Measurements from ENCODE around the gene SMIM31.

The SMIM31 gene

DNA sequence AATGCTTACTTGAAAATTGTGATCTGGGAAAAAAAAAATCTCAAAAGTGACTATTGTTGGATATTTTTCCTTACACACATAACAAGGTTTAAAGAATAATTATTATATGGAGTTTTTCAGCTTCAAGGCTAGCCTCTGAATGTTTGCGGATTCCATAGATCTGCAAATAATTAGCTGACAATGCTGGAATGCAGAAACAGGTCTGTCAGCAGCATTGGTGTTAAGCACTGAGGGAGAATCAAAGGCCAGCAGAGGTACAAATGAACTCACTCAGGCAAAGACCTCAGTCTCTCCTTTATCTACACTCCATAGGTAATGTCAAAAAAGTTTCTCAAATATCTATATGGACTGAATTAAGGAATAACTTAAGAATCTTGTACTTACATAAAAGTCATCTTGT lies 35.1 kb downstream of the SMIM31 start:
- no peak for DNase-seq

DNA sequence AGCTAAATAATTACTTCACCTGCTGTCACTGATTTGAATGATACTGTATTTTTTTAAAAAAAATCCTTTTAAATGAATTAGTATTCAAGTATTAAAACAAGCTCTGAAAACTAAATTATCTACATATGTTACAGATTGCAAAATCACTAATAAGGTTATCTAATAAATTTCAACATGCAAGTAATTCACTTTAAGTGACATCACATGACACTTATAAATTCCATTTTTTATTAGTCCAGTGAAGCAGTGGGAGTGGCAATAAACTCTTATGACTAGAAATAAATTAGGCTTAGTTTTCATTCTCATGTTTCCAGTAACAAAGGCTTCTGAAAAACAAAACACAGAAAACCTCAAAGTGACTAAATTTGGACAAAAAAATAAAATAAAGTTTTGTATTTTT lies 36.3 kb downstream of the SMIM31 start:
- DNase-seq = no peak

DNA sequence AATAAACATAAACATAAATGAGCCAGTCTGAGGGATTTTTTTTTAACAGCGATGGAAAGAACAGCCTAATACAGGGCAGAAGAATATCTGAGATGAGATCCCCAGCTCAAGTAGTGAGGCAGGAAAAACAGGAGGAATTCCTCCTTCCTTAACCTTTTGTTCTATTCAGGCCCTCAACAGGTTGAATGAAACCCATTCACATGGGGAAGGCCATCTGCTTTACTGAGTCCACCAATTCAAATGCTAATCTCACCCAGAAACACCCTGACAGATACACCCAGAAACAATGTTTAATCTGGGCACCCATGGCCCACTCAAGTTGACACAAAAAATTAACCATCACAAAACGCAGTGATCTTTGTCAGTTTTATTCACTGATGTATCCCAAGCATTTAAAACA lies 45.5 kb downstream of the SMIM31 start:
- DNase-seq = no peak

DNA sequence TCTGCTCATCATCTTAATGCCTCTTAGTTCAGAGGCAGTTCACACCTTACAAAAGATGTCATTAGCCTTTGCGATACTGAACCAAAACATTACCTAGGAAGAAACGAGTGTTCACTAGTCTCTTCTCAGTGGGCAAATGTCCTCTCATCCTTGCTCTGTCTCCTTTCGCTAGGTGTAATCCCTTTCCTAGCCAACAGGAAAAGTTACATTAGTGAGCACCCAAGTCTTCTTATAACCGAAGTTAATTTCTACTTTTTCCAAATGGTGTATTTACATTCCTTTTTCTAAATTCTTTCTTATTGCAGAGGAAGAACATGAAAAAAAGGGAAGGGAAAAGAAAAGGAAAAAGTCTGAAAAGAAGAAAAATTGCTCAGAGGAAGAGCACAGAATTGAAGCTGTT lies 46.9 kb downstream of the SMIM31 start:
- no peak for DNase-seq

DNA sequence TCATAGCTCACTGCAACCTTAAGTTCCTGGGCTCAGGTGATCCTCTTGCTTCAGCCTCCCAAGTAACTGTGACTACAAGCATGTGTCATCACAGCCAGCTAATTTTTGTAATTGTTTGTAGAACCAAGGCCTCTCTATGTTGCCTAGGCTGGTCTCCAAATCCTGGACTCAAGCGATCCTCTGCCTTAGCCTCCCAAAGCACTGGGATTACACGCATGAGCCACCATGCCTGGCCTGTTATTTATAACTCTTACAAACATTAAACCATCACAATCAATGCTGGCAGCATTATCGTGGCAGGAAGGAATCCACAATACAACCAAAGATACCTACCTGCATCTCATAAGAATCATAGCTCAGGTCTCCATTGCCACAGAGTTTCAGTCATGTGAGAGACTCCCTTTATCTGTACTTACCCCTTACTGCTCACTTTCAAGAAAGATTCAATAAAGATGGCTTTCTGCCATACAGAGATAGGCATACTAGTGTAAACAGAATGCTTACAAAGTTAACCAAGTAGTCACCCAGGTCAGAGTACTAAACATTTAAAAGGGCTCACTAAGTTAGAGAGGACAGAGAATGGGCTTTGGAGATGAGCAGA lies 48.5 kb downstream of the SMIM31 start:
- no peak for DNase-seq

DNA sequence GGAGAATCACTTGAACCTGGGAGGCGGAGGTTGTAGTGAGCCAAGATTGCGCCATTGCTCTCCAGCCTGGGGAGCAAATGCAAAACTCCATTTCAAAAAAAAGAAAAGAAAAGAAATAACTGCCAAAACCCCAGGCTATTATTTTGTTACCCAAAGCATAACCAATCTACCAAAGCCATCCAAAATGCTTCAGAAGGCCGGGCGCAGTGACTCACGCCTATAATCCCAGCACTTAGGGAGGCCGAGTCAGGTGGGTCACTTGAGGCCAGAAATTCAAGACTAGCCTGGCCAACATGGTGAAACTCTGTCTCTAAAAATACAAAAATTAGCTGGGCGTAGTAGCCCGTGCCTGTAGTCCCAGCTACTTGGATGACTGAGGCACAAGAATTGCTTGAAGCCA lies 49.8 kb downstream of the SMIM31 start:
- no peak for DNase-seq

DNA sequence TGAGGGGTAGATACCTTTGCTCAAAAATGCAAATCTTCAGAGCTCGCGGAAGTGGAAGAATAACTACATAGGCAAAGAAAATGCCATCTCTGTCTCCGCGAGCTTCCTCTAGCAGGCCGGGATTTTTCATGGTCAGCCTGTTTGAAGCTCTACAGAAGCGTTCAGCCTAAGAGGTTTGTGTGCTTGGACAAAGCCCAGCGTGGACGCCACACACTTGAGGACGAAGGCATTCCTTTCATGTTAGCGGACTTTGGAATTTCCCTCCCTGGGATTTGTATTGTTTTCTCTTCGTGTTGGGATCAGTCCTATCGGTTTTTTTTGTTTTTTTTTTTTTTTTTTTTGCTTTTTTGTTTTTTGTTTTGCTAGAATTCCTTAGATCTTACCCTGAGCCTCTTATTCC lies 53.7 kb downstream of the SMIM31 start:
- no peak for DNase-seq

DNA sequence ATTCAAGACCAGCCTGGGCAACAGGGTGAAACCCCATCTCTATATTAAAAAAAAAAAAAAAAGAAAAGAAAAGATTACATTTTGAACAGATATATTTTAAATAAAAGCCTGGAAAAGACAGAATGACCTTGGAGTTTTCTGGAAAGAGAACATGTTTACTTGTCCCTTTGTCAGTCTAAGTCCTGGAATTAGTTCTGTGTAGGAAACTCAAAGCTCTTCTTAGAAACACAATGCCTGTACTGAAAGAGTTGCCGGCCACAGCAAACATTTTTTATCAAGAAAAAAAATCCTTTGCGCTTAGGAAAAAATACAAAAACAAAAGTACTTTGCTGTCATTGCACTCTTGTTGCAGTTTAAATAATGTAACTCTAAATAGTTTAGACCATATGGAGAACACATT lies 59.6 kb downstream of the SMIM31 start:
- no peak for DNase-seq

DNA sequence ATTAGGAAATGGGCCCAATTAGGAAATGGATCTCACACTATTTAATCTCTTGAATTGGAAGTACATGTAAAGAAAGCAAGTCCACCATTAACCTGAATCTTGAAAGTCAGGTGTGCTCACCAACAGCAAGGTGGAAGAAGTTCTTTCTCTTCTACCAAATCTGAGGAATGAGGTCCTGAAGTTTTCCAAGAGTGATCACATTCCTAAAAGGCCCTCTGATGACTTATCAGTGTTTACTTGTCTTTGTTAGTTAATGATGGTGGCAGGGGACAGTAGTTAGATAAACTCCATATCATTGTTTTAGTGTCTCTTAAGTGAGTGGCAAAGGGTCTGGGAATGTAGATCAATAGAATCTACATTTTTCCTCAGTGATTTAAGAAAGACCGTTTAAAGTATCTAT lies 61.8 kb downstream of the SMIM31 start:
- DNase-seq = no peak

DNA sequence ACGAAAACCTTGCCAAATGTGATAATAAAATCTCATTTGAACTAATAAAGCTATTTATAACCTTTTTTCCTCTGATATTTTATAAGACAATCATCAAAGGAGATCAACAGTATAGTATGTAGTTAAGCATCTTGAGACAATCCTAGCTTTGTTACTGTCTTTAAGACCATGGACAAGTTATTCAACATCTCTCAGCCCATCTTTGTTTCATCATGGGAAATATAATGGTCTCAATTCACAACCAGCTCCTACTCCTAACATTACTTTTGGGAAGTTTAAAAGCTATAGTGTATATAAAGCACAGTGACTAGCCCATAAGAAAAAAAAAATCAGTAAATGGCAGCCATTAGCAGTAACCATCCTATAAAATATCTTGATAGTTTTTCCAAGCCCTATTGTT lies 65.4 kb downstream of the SMIM31 start:
- DNase-seq = no peak

DNA sequence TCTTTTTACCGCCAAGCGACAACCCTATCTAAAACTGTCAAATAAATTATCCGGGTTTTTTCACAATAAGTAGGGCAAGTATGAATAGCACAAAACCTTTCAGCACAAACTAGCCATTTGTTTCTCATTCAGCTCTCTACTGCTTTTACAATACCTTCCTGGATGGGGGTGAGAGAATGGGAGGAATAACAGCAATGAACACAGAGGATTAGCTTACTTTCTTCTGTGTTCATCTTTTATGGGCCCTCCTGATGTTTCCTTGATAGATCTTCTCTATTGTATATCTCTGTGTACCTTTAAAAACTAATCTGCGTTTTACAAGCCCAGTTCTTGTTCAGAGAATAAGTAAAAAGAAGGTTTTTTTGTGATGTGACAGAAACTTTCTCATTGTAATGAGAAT lies 67.8 kb downstream of the SMIM31 start:
- no peak for DNase-seq

DNA sequence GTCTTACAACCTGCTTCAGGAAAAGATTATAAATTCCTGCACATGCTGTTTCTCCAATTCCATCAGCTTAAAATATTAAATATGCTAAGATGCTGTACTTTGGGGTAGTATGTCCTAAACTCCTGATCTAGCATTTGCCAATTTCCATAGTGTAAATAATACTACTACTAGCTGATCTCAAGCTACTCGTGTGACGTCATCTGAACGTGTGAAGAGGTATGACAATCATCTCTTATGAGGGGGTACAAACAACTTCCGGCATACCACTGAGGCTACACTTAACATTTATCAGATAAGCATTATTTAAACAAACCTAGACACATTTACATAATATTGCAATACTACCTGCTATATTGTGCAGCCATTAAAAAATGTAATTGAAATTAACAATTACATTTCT lies 70.7 kb downstream of the SMIM31 start:
- DNase-seq = no peak

DNA sequence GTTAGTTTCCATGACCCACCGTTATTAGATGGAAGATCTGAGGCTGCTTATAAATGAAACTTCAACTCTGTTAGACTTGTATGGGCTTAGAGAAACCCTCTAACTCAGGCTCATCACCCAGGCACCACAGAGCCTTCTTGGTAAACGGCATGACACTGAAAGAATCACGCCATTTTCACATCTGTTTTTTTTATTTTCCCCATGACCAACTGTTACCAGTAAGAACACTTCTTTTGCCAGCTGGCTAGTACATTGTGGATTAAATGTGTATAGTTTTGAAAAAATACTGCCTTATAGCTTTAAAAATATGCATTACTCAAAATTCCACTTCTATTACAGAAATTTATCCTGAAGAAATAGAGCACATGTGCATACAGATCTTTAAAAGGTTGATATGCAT lies 75.0 kb downstream of the SMIM31 start:
- DNase-seq = no peak

DNA sequence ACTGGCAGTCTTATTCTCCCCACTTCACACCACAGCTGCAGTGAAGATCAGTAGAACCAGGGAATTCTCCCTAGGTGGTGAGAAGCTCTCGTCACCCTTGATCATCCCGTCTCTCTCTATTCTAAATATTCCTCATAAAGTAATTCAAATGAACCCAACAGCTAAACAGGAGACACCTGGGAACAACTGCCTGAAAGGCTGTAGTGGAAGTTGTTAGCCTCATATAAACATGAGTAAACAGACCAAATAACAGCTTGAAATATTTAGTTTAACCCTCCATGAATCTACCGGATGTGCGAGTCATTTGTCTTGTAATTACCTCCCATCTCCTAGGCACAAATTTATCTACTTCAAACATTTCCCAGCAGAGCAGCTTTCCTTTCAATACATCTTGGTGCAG lies 92.6 kb downstream of the SMIM31 start:
- no peak for DNase-seq

DNA sequence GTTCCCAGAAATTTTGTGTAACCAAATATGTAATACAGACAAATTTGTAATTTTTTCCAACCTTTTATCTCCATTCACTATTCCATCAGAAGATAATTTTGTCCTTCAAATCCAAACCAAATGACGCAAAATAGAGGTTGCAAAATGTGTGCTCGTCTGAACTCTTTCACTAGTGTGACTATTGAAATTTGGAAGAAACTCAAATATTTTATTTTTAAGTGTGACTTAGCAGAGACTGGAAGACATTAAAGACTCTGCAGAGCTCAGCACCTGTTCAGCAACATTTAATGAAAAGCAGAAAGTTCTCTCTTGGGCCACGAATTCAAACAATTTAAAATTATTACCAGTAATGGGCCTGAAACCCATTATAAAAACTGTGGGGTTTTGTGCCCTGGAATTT lies 93.1 kb downstream of the SMIM31 start:
- DNase-seq = no peak

DNA sequence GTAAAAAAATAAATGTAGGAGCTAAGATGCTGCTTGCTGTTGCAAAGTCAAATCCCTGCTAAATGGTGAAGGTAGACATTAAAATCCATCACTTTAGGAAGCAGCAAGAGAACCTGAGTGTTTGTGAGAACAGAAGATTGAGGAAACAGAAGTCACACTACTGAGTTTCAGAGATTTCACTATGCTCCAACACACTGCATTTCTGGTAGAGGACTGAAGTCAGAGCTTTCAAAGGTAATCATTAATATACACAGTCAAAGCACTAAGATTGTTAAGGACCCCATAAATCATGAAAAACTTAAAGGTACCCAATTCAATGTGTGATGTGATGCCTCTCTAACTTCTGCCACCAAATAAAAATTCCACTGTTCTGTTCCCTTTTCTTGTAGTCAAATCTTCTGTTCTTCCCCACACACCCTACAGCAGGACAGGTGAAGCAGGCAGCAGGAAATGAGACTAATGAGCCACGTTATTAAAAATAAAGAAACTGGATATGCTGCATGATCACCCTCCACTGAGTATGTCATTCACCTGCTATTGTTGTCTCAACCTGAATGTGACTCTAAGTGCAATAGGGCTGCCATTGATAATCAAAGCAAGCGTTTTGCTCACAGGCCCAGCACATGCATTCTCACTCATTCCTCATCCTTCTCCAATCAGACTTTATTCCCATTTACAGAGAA lies 94.2 kb downstream of the SMIM31 start:
- DNase-seq = no peak

Data from CD4-positive, alpha-beta T cell treated with Interferon gamma for 1 hour (primary cell).